Measurements from ENCODE around the gene PER2. TPM values are rescaled to one million over a fixed set of nuclear protein-coding genes. Genes with fewer than 3 reads are reported as not detected.

The PER2 gene
- total and polyA plus RNA-seq, 2 donors from 2014 or later: 1.8 to 28.4 TPM

DNA sequence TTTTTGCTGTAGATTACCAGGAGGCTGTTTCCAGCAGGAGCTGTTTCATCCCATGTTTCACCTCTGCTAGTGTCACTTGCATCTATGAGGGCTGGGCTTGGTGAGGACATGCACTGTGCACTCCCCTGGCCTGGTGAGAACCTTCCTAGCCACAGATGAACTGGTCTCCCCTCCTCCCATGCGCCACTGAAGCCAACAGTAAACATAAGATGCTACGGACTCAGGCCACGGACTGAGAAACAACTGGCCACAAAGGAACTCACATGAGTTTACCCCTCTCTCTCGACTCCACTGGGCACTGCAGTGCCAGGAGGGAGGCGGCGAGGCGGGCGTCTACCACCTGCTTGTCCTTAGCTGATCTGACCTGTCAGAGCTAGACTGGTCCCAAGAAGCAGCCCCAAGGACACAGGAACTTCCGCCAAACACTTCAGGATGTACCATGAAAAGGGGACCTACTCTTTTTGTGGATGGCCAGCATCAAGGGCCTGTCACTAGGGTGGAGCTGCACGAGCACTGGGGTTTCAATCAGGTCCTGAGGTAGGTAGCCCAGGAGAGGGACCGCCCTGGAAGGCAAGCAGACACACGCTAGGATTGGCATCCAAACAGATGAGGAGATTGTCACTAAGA, 25.8 kb downstream of the PER2 start:
- intact Hi-C loops (cut with DNase I): loop anchor here (10.0 kb wide), 1 partner anchor 398 kb away; no protein-coding TSS in a partner anchor
- Histone ChIP-seq H3K27ac (ENCODE audit: low read depth in 2 of 2, low read length in 2 of 2) (peak overlapping the region in 1 of 2 donors; percentile 42), H3K4me1 (ENCODE audit: control insufficient read depth in 2 of 3, insufficient read depth in 2 of 3, low read depth in 1 of 3, low read length in 3 of 3) (peaks cover 0 to 25% (median 14%) of the 10 kb centered on the region in 3 donors), H3K36me3 (ENCODE audit: control insufficient read depth in 2 of 3, insufficient read depth in 3 of 3, low read length in 3 of 3) (peaks cover 0 to 54% (median 25%) of the 10 kb centered on the region in 3 donors), H3K9ac (ENCODE audit: low read length in 3 of 3) (no peak overlapping the region), H3K9me3 (ENCODE audit: control insufficient read depth in 2 of 3, insufficient read depth in 1 of 3, low read length in 3 of 3) (no peaks in the 10 kb centered on the region), H3K27me3 (ENCODE audit: control insufficient read depth, insufficient read depth, low read length) (no peaks in the 10 kb centered on the region), H3K4me3 (ENCODE audit: low read length in 3 of 3) (no peak overlapping the region)
- DNase-seq: peak in 2 of 5 donors; percentile 44 to 73
- FAIRE-seq: no peak
- TF ChIP-seq, protein P1, sequence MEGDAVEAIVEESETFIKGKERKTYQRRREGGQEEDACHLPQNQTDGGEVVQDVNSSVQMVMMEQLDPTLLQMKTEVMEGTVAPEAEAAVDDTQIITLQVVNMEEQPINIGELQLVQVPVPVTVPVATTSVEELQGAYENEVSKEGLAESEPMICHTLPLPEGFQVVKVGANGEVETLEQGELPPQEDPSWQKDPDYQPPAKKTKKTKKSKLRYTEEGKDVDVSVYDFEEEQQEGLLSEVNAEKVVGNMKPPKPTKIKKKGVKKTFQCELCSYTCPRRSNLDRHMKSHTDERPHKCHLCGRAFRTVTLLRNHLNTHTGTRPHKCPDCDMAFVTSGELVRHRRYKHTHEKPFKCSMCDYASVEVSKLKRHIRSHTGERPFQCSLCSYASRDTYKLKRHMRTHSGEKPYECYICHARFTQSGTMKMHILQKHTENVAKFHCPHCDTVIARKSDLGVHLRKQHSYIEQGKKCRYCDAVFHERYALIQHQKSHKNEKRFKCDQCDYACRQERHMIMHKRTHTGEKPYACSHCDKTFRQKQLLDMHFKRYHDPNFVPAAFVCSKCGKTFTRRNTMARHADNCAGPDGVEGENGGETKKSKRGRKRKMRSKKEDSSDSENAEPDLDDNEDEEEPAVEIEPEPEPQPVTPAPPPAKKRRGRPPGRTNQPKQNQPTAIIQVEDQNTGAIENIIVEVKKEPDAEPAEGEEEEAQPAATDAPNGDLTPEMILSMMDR (IDR thresholded peaks at IDR 0.05; ENCODE audit: borderline replicate concordance, extremely low read depth, insufficient read depth): no peak

DNA sequence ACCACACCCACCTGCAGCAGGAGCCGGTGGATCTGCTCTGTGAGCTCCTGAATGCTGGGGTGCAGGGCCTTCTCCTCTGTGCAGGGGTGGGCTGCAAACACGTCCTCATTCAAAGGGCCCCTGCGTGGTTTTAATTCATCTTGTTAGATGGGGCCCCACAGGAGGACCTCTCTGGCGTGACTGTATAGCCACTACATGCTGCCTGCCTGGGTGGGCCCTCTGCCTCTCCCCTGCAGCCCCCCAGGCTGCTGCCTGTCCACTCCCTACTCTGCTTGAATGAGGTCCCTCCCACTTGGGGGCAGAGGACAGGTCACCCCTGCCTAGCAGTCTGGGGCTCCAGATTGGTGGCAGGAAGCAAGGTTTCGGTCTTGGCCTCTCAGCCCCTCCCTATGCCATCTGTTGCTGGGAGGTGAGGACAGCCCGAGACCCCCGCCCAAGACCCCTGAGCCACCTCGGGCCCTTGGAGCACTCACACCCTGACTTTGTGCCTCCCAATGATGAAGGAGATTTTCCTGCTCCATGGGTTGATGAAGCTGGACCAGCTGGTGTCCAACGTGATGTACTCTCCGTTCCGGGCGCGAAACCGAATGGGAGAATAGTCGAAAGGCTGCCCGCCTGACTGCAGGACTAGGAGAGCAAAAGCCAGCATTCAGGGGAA, 26.6 kb downstream of the PER2 start:
- H3K4me3 ChIP-seq (ENCODE audit: low read length in 3 of 3): no peak overlapping the region
- DNase-seq (peak in 1 of 5 donors; percentile 54), FAIRE-seq (no peak)
- H3K4me1 ChIP-seq (ENCODE audit: control insufficient read depth in 2 of 3, insufficient read depth in 2 of 3, low read depth in 1 of 3, low read length in 3 of 3): peaks cover 0 to 28% (median 17%) of the 10 kb centered on the region in 3 donors
- no peak overlapping the region for H3K27ac ChIP-seq (ENCODE audit: low read depth in 2 of 2, low read length in 2 of 2)
- no peak overlapping the region for H3K9ac ChIP-seq (ENCODE audit: low read length in 3 of 3)
- TF ChIP-seq, protein P1 (IDR thresholded peaks at IDR 0.05; ENCODE audit: borderline replicate concordance, extremely low read depth, insufficient read depth): no peak
- no peaks in the 10 kb centered on the region for H3K9me3 ChIP-seq (ENCODE audit: control insufficient read depth in 2 of 3, insufficient read depth in 1 of 3, low read length in 3 of 3)
- H3K36me3 ChIP-seq (ENCODE audit: control insufficient read depth in 2 of 3, insufficient read depth in 3 of 3, low read length in 3 of 3): peaks cover 0 to 52% (median 21%) of the 10 kb centered on the region in 3 donors
- intact Hi-C loops (cut with DNase I): loop anchor here (10.0 kb wide), 1 partner anchor 397 kb away; no protein-coding TSS in a partner anchor
- no peaks in the 10 kb centered on the region for H3K27me3 ChIP-seq (ENCODE audit: control insufficient read depth, insufficient read depth, low read length)

DNA sequence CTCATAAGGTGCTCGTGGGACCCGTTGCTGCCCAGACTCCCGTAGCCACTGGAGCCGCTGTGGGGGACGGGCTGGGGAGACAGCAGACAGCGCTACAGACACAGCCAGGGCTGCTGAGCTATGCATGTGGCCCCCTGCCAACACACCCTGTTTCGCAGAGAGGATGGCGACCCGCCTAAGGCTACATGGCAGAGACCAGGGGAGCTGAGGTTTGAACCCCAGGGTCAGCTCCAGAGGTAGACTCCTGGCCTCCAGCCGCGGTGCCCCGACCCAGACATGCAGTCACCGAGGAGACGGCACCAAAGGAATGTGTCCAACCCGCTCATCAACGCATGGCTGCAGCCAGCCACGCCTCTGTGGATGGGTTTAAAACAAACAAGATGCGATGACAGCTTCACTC, 27.5 kb downstream of the PER2 start:
- Histone ChIP-seq H3K27ac (ENCODE audit: low read depth in 2 of 2, low read length in 2 of 2) (no peak overlapping the region), H3K9me3 (ENCODE audit: control insufficient read depth in 2 of 3, insufficient read depth in 1 of 3, low read length in 3 of 3) (no peaks in the 10 kb centered on the region), H3K4me1 (ENCODE audit: control insufficient read depth in 2 of 3, insufficient read depth in 2 of 3, low read depth in 1 of 3, low read length in 3 of 3) (peaks cover 0 to 29% (median 20%) of the 10 kb centered on the region in 3 donors), H3K27me3 (ENCODE audit: control insufficient read depth, insufficient read depth, low read length) (no peaks in the 10 kb centered on the region), H3K4me3 (ENCODE audit: low read length in 3 of 3) (no peak overlapping the region), H3K9ac (ENCODE audit: low read length in 3 of 3) (no peak overlapping the region), H3K36me3 (ENCODE audit: control insufficient read depth in 2 of 3, insufficient read depth in 3 of 3, low read length in 3 of 3) (peaks cover 0 to 62% (median 21%) of the 10 kb centered on the region in 3 donors)
- TF ChIP-seq, protein P1 (IDR thresholded peaks at IDR 0.05; ENCODE audit: borderline replicate concordance, extremely low read depth, insufficient read depth): no peak
- DNase-seq: peak in 4 of 5 donors; percentile 45 to 86 (median 66)
- intact Hi-C loops (cut with DNase I): loop anchor here (10.0 kb wide), 1 partner anchor 396 kb away; no protein-coding TSS in a partner anchor
- FAIRE-seq: no peak
